ENCODE results near the gene PIP4P1. TPM values are rescaled to one million over a fixed set of nuclear protein-coding genes. Genes with fewer than 3 reads are reported as not detected.

The PIP4P1 gene
- total and polyA plus RNA-seq, 2 of the 13 experiments (the other 11 are each of a cell fraction or from before 2014, with no cell fraction given), result 33.4 to 47.0 TPM

GRCh38 chr14:20461225-20462141, at the start of gene PIP4P1 (continued):
- TF ChIP-seq ZNF841 (CRISPR knock-in tag; IDR thresholded peaks at IDR 0.05; ENCODE audit: borderline replicate concordance), result no peak
- TF ChIP-seq ZNF607 (CRISPR knock-in tag; IDR thresholded peaks at IDR 0.05; ENCODE audit: borderline replicate concordance), result peak; percentile 66; the same call in 1 of the 2 replicates
- TF ChIP-seq KLF12 (CRISPR knock-in tag; IDR thresholded peaks at IDR 0.05; ENCODE audit: borderline replicate concordance), result peak; percentile 63
- peak; percentile 95; the same call in 1 of the 2 replicates for TF ChIP-seq MXD3 (CRISPR knock-in tag; IDR thresholded peaks at IDR 0.05)
- TF ChIP-seq ELF3 (CRISPR knock-in tag; IDR thresholded peaks at IDR 0.05), result peak; percentile 90
- TF ChIP-seq RBFOX2 (IDR thresholded peaks at IDR 0.05; ENCODE audit: low read depth, low read length), result peak; percentile 92
- TF ChIP-seq ZNF180 (CRISPR knock-in tag; IDR thresholded peaks at IDR 0.05; ENCODE audit: borderline replicate concordance, low read depth), result no peak
- peak; percentile 94; the same call in 1 of the 2 replicates for TF ChIP-seq RFXANK (CRISPR knock-in tag; IDR thresholded peaks at IDR 0.05)
- peak; percentile 92; the same call in 1 of the 2 replicates for TF ChIP-seq ZFP82 (CRISPR knock-in tag; IDR thresholded peaks at IDR 0.05; ENCODE audit: borderline replicate concordance)
- TF ChIP-seq GABPB1 (CRISPR knock-in tag; IDR thresholded peaks at IDR 0.05), result peak; percentile 79
- no peak for TF ChIP-seq REST (IDR thresholded peaks at IDR 0.05; ENCODE audit: borderline replicate concordance in 1 of 2, low read depth in 1 of 2, low read length in 2 of 2)
- peak; percentile 98 for TF ChIP-seq ERF (CRISPR knock-in tag; IDR thresholded peaks at IDR 0.05)
- 0 out of 2 replicates have a peak, but pooled peaks have one; percentile 41 for TF ChIP-seq GLI4 (CRISPR knock-in tag; IDR thresholded peaks at IDR 0.05; ENCODE audit: borderline replicate concordance)
- TF ChIP-seq ZNF276 (CRISPR knock-in tag; IDR thresholded peaks at IDR 0.05; ENCODE audit: low read depth), result peak; percentile 95
- TF ChIP-seq JUN (CRISPR knock-in tag; IDR thresholded peaks at IDR 0.05), result peak; percentile 67; the same call in 1 of the 2 replicates
- TF ChIP-seq FOXM1 (CRISPR knock-in tag; IDR thresholded peaks at IDR 0.05), result no peak
- peak; percentile 96; the same call in 1 of the 2 replicates for TF ChIP-seq ZNF207 (IDR thresholded peaks at IDR 0.05; ENCODE audit: borderline replicate concordance)
- TF ChIP-seq RAD51 (IDR thresholded peaks at IDR 0.05; ENCODE audit: borderline replicate concordance), result peak; percentile 100
- no peak for TF ChIP-seq ZNF746 (CRISPR knock-in tag; IDR thresholded peaks at IDR 0.05)
- TF ChIP-seq ZNF292 (CRISPR knock-in tag; IDR thresholded peaks at IDR 0.05; ENCODE audit: borderline replicate concordance, low read depth), result no peak
- TF ChIP-seq ATF1 (CRISPR knock-in tag; IDR thresholded peaks at IDR 0.05), result peak; percentile 94
- peak; percentile 78; the same call in 1 of the 2 replicates for TF ChIP-seq BATF2 (CRISPR knock-in tag; IDR thresholded peaks at IDR 0.05)
- peak; percentile 68; the same call in 1 of the 2 replicates for TF ChIP-seq WIZ (CRISPR knock-in tag; IDR thresholded peaks at IDR 0.05)
